ENCODE data around the gene PCDH7. TPM values are rescaled to one million over a fixed set of nuclear protein-coding genes. Genes with fewer than 3 reads are reported as not detected.

Gene PCDH7
- total RNA-seq, 2 donors from 2014 or later = 4.7 to 18.0 TPM

DNA sequence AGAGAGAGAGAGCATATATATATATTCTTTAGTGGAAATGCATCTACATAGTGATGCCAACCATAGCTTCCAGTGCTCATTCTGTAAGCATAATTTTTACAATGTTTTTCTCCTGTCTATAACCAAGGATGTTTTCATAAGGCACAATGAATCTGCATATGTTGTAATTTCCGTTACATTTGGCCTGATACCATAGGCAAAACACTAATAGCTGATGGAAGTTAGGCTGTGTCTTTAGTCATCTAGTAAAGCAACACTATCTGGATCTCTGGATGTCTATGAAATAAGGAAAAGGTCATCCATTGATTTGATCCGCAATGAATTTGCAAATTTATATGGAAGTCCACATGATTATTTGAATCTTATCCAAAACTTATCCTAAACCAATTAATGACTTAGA is 8.1 kb downstream of the PCDH7 start:
- no peak overlapping the region for H3K27ac ChIP-seq
- intact Hi-C loops (cut with DNase I) = no loop called here
- TF ChIP-seq, protein P1, sequence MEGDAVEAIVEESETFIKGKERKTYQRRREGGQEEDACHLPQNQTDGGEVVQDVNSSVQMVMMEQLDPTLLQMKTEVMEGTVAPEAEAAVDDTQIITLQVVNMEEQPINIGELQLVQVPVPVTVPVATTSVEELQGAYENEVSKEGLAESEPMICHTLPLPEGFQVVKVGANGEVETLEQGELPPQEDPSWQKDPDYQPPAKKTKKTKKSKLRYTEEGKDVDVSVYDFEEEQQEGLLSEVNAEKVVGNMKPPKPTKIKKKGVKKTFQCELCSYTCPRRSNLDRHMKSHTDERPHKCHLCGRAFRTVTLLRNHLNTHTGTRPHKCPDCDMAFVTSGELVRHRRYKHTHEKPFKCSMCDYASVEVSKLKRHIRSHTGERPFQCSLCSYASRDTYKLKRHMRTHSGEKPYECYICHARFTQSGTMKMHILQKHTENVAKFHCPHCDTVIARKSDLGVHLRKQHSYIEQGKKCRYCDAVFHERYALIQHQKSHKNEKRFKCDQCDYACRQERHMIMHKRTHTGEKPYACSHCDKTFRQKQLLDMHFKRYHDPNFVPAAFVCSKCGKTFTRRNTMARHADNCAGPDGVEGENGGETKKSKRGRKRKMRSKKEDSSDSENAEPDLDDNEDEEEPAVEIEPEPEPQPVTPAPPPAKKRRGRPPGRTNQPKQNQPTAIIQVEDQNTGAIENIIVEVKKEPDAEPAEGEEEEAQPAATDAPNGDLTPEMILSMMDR (IDR thresholded peaks at IDR 0.05) = no peak
- no peaks in the 10 kb centered on the region for H3K36me3 ChIP-seq
- no peaks in the 10 kb centered on the region for H3K4me1 ChIP-seq
- DNase-seq = no peak
- H3K9ac ChIP-seq (ENCODE audit: low read depth in 2 of 2, low read length in 2 of 2) = no peak overlapping the region
- H3K9me3 ChIP-seq = no peaks in the 10 kb centered on the region
- H3K4me3 ChIP-seq = no peak overlapping the region
- peaks cover 3% of the 10 kb centered on the region for H3K27me3 ChIP-seq

DNA sequence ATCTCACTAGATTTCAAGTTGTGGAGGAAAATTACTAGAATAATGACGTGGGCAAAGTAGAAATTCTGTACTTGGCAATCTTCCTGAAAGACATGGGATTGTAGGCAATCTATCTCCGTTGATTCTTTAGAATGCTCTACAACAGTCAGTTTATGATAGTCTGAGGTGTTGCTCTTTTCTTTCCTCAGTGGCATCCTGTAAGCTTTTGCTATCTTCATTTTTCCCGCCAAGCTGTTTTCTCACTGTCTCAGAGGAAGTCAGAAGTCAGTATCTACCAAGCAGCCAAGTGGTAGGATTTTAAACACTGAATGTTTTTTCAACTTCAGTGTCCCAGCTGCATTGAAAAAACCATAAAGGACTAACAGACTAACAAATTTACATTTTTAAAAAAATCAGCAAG is 23.7 kb downstream of the PCDH7 start:
- Histone ChIP-seq H3K36me3 (no peaks in the 10 kb centered on the region), H3K27ac (no peak overlapping the region), H3K9me3 (no peaks in the 10 kb centered on the region), H3K9ac (ENCODE audit: low read depth in 2 of 2, low read length in 2 of 2) (no peak overlapping the region), H3K4me1 (no peaks in the 10 kb centered on the region), H3K27me3 (no peaks in the 10 kb centered on the region), H3K4me3 (no peak overlapping the region)
- TF ChIP-seq, protein P1 (IDR thresholded peaks at IDR 0.05) = no peak
- DNase-seq = no peak
- intact Hi-C loops (cut with DNase I) = no loop called here

DNA sequence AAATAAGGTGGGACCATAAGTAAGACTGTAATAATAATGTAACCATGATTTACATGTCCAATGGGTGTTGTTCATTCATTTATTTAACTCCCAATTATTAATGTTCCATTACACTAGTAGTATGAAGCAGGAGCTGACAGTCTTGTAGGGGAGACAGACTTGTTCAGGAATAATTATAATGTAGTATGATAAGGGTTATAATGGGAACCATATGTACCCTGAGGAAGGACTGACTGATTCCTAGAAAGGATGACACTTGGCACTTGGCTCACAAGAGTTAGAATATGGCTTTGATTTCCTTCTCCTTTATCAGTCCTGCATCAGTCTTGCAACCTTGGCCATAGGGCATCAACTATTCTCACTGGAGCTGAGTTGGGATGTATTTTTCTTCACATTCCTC is 24.2 kb downstream of the PCDH7 start:
- H3K9ac ChIP-seq (ENCODE audit: low read depth in 2 of 2, low read length in 2 of 2) = no peak overlapping the region
- no peak overlapping the region for H3K27ac ChIP-seq
- no peaks in the 10 kb centered on the region for H3K9me3 ChIP-seq
- no peaks in the 10 kb centered on the region for H3K4me1 ChIP-seq
- H3K27me3 ChIP-seq = no peaks in the 10 kb centered on the region
- DNase-seq = no peak
- H3K36me3 ChIP-seq = no peaks in the 10 kb centered on the region
- no peak overlapping the region for H3K4me3 ChIP-seq
- intact Hi-C loops (cut with DNase I) = no loop called here
- TF ChIP-seq, protein P1 (IDR thresholded peaks at IDR 0.05) = no peak

DNA sequence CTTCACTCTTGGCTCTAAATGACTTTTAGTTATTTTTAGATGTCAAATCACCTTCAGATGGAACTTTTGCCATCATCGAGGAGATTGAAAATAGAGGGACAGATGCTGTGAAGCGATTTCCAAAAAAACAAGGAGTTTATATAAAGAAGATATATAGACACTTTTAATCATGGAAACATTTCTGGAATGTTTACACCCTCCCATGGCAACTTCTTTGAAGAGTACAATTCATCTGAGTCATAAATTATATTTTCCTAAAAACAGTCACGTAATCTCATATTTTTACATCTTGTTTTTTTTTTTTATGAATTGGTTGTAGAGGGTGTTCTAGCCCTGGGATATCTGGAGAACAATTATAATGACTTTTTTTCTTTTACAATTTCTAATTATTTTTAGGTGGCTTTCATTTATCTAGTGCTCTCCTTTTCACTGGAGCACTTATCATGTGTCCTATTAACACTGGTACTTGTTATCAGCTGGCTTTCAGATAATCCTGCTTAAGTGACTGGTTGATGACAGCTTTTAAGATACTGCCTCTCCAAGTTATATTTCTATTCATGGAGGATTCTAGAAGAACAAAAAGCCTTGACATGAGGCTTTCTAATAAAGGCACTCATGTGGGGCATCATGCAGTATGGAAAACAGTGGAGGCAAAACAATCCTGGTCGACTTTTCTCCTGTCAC is 24.9 kb downstream of the PCDH7 start:
- intact Hi-C loops (cut with DNase I) = no loop called here
- H3K27ac ChIP-seq = no peak overlapping the region
- H3K4me1 ChIP-seq = no peaks in the 10 kb centered on the region
- H3K27me3 ChIP-seq = no peaks in the 10 kb centered on the region
- TF ChIP-seq, protein P1 (IDR thresholded peaks at IDR 0.05) = no peak
- no peaks in the 10 kb centered on the region for H3K9me3 ChIP-seq
- no peak for DNase-seq
- no peaks in the 10 kb centered on the region for H3K36me3 ChIP-seq
- no peak overlapping the region for H3K4me3 ChIP-seq
- H3K9ac ChIP-seq (ENCODE audit: low read depth in 2 of 2, low read length in 2 of 2) = no peak overlapping the region

DNA sequence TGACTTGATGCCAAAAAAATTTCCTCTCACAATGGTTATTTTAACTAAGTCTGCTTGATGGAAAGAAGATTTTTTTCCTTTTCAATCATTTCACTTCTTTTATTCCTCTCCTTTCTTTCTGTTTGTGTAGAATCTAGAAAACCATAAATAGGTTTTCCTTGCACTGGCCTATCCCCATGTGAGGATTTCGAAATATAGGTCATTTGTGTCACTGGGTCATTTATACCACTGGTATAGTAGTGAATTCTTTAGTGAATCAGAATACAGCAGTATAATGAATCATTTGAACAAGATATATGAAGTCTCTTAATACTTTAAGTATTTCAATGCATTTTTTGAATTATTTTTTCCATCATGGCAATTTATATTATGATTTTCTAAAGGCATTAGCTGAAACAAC is 26.6 kb downstream of the PCDH7 start:
- Histone ChIP-seq H3K27ac (no peak overlapping the region), H3K27me3 (no peaks in the 10 kb centered on the region), H3K36me3 (no peaks in the 10 kb centered on the region), H3K9me3 (no peaks in the 10 kb centered on the region), H3K4me3 (no peak overlapping the region), H3K9ac (ENCODE audit: low read depth in 2 of 2, low read length in 2 of 2) (no peak overlapping the region), H3K4me1 (no peaks in the 10 kb centered on the region)
- TF ChIP-seq, protein P1 (IDR thresholded peaks at IDR 0.05) = no peak
- intact Hi-C loops (cut with DNase I) = no loop called here
- DNase-seq = no peak
